SK-N-MC (cell line): ENCODE measurements around the gene TOP2B.

Experiments used
- EZH2 ChIP-seq: fragments of 200-600 bp; sonication (generic); IDR thresholded peaks from one replicate; pipeline ENCODE4 v1.6.1; 2017; ENCODE audit warnings: antibody characterized with exemption
- FOXP2 ChIP-seq: optimal IDR thresholded peaks from 2 replicates; pipeline ENCODE3; 2011; ENCODE audit warnings: mild to moderate bottlenecking, moderate library complexity; ENCODE audit not compliant: insufficient read depth; ENCODE audit errors: extremely low read length, control extremely low read depth
- POLR2AphosphoS5 ChIP-seq: IDR thresholded peaks from 2 replicates; pipeline ENCODE4 v1.6.1; 2012; ENCODE audit warnings: mild to moderate bottlenecking, low read depth, low read length, borderline replicate concordance

GRCh38 chr3:25707268-25707926 is 42.7 kb upstream of the TOP2B start:
- no peak for TF ChIP-seq EZH2
- TF ChIP-seq POLR2AphosphoS5, result no peak
- TF ChIP-seq FOXP2, result no peak
